Skeletal muscle tissue (tissue), 4 donors: ENCODE data around the gene HFM1. TPM values are rescaled to one million over a fixed set of nuclear protein-coding genes. Genes with fewer than 3 reads are reported as not detected.
"Not testable (repeated sequence)": the region's sequence is repeated elsewhere in the genome, so short reads cannot be mapped to it uniquely, and the experiment has no call there.

ENCODE experiments used
- H3K27ac ChIP-seq: one replicate; pipeline ENCODE4 v1.7.0; 2013; ENCODE audit warnings: mild to moderate bottlenecking, low read depth, low read length, inconsistent platforms
- H3K27me3 ChIP-seq, 3 donors: one replicate each; pipeline ENCODE4 v1.7.0; 2013; ENCODE audit warnings: low read length in 3 of 3; ENCODE audit not compliant: control insufficient read depth in 3 of 3, insufficient read depth in 3 of 3
- H3K36me3 ChIP-seq, 3 donors: one replicate each; pipeline ENCODE4 v1.7.0; 2013; ENCODE audit warnings: low read length in 3 of 3; ENCODE audit not compliant: control insufficient read depth in 3 of 3, insufficient read depth in 3 of 3
- H3K4me1 ChIP-seq, 3 donors: one replicate each; pipeline ENCODE4 v1.7.0; 2013; ENCODE audit warnings: low read length in 3 of 3, mild to moderate bottlenecking in 3 of 3; ENCODE audit not compliant: control insufficient read depth in 3 of 3, insufficient read depth in 3 of 3
- H3K4me3 ChIP-seq, 3 donors: one replicate each; pipeline ENCODE4 v1.7.0; 2013; ENCODE audit warnings: low read length in 3 of 3
- H3K9ac ChIP-seq, 3 donors: one replicate each; pipeline ENCODE4 v1.7.0; 2013; ENCODE audit warnings: low read length in 3 of 3, mild to moderate bottlenecking in 3 of 3, moderate library complexity in 2 of 3, low read depth in 1 of 3
- H3K9me3 ChIP-seq, 3 donors: one replicate each; pipeline ENCODE4 v1.7.0; 2013; ENCODE audit warnings: low read length in 3 of 3; ENCODE audit not compliant: control insufficient read depth in 3 of 3
- total RNA-seq: library from RNA; depleted of rRNA; stranded (reverse); fragments of >200 nt; gene quantifications from one replicate; pipeline ENCODE4 v1.2.3, GENCODE V29; 2014
- donor health status: Osteomylitis.

The HFM1 gene
- total RNA-seq, 1 donor from 2014 or later: 16.2 TPM

DNA sequence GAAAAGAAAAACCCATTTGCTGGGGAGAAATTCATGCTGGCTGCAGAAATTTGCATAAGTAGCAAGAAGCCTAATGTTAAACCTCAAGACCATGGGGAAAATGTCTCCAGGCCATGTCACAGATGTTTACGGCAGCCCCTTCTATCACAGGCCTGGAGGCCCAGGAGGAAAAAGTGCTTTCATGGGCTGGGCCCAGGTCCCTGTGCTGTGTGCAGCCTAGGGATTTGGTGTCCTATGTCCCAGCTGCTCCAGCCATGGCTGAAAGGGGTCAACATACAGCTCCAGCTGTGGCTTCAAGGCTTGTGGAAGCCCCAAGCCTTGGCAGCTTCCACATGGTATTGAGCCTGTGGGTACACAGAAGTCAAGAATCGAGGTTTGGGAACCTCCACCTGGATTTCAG lies 93.0 kb downstream of the HFM1 start:
- Histone ChIP-seq H3K27ac (no peak overlapping the region), H3K4me1 (no peaks in the 10 kb centered on the region), H3K4me3 (no peak overlapping the region), H3K36me3 (no peaks in the 10 kb centered on the region), H3K9me3 (no peaks in the 10 kb centered on the region), H3K27me3 (no peaks in the 10 kb centered on the region), H3K9ac (no peak overlapping the region)

- Histone ChIP-seq H3K9ac (no peak overlapping the region), H3K27me3 (no peaks in the 10 kb centered on the region), H3K4me3 (no peak overlapping the region), H3K36me3 (no peaks in the 10 kb centered on the region), H3K4me1 (no peaks in the 10 kb centered on the region), H3K9me3 (no peaks in the 10 kb centered on the region), H3K27ac (no peak overlapping the region)
Observed at GRCh38 chr1:91308544-91308943, 96.1 kb downstream of the HFM1 start.

DNA sequence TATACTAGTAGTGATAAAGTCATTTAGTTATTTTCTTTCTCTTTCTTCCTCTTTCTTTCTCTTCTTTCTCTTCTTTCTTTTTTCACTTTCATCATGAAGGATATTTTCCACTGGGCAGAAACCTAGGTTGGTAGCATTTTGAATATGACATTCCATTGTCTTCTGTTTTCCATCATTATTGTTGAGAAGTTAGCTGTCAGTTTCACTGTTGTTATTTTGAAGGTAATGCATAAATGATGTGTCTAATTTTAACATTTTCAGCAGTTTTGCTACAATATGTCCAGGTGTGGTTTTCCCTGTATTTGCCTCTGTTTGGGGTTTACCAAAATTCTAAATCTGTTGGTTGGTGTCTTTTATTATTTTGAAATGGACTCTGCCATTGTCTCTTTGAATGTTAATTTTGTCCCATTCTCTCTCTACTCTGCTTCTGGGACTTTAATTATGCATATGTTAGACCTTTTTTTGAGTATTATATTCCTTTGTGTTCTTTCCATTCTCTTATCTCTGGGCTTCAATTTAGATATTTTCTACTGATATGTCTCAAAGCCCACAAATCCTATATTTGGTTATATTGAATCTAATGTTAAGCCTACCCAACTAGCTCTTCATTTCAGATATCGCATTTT lies 96.7 kb downstream of the HFM1 start:
- no peaks in the 10 kb centered on the region for H3K4me1 ChIP-seq
- H3K27ac ChIP-seq: no peak overlapping the region
- H3K9me3 ChIP-seq: peaks cover 0 to 2% (median 0%) of the 10 kb centered on the region in 3 donors
- no peaks in the 10 kb centered on the region for H3K27me3 ChIP-seq
- H3K9ac ChIP-seq: no peak overlapping the region
- H3K36me3 ChIP-seq: no peaks in the 10 kb centered on the region
- H3K4me3 ChIP-seq: no peak overlapping the region

DNA sequence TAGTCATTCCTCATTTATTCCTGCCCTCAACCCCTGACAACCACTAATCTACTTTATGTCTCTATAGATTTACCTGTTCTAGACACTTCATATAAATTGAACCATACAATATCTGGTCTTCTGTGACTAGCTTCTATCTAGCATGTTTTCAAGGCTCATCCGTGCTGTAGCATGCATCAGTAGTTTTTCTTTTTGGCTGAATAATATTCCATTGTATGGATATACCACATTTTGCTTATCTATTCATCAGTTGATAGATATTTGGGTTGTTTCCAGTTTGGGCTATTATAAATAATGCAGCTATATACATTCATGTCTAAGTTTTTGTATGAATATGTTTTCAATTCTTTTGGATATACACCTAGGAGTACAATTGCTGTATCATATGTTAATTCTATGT lies 101.5 kb downstream of the HFM1 start:
- Histone ChIP-seq H3K27ac (no peak overlapping the region), H3K4me3 (no peak overlapping the region), H3K9me3 (peaks cover 0 to 2% (median 0%) of the 10 kb centered on the region in 3 donors), H3K9ac (no peak overlapping the region), H3K36me3 (no peaks in the 10 kb centered on the region), H3K27me3 (no peaks in the 10 kb centered on the region), H3K4me1 (no peaks in the 10 kb centered on the region)

GRCh38 chr1:91288843-91289553 lies 115.6 kb downstream of the HFM1 start:
- H3K27ac ChIP-seq, H3K27me3 ChIP-seq, H3K9ac ChIP-seq, H3K4me3 ChIP-seq, H3K9me3 ChIP-seq, H3K4me1 ChIP-seq, H3K36me3 ChIP-seq: not testable (repeated sequence)

GRCh38 chr1:91286962-91287317 lies 117.7 kb downstream of the HFM1 start:
- not testable (repeated sequence) for H3K27me3 ChIP-seq, H3K9me3 ChIP-seq, H3K4me1 ChIP-seq, H3K9ac ChIP-seq, H3K36me3 ChIP-seq, H3K4me3 ChIP-seq, H3K27ac ChIP-seq

DNA sequence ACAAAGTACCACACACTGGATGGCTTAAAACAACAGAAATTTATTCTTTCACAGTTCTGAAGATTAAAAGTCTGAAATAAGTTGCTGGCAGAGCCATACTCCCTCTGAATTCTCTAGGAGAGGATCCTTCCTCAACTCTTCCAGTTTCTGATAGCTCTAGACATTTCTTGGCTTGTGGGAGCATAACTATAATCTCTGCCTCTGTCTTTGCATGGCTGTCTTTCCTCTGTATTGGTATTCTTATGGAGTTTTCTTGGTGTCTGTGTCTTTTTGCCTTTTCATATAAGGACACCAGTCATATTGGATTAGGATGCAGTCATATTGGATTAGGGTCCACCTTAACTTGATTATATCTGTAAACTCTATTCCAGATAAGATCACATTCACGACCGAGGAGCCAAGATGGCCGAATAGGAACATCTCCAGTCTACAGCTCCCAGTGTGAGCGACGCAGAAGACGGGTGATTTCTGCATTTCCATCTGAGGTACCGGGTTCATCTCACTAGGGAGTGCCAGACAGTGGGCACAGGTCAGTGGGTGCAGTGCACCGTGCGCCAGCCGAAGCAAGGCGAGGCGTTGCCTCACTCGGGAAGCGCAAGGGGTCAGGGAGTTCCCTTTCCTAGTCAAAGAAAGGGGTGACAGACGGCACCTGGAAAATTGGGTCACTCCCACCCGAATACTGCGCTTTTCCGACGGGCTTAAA lies 118.2 kb downstream of the HFM1 start:
- H3K9ac ChIP-seq, H3K27ac ChIP-seq, H3K4me3 ChIP-seq, H3K27me3 ChIP-seq, H3K4me1 ChIP-seq, H3K9me3 ChIP-seq, H3K36me3 ChIP-seq: not testable (repeated sequence)

GRCh38 chr1:91283421-91283726 lies 121.3 kb downstream of the HFM1 start:
- Histone ChIP-seq H3K27ac (no peak overlapping the region), H3K4me1 (peaks cover 0 to 4% (median 0%) of the 10 kb centered on the region in 3 donors), H3K27me3 (no peaks in the 10 kb centered on the region), H3K9ac (no peak overlapping the region), H3K9me3 (no peaks in the 10 kb centered on the region), H3K4me3 (no peak overlapping the region), H3K36me3 (no peaks in the 10 kb centered on the region)

- Histone ChIP-seq H3K27ac (peak overlapping the region; percentile 11), H3K27me3 (no peaks in the 10 kb centered on the region), H3K9ac (peak overlapping the region in 1 of 3 donors; percentile 24), H3K4me1 (peaks cover 0 to 4% (median 0%) of the 10 kb centered on the region in 3 donors), H3K4me3 (peak overlapping the region; percentile 37 to 63 (median 41)), H3K36me3 (no peaks in the 10 kb centered on the region), H3K9me3 (no peaks in the 10 kb centered on the region)
Observed at GRCh38 chr1:91282695-91283420, 121.8 kb downstream of the HFM1 start.

GRCh38 chr1:91281782-91282181 lies 122.9 kb downstream of the HFM1 start:
- H3K27ac ChIP-seq: no peak overlapping the region
- H3K9ac ChIP-seq: no peak overlapping the region
- no peaks in the 10 kb centered on the region for H3K9me3 ChIP-seq
- H3K27me3 ChIP-seq: no peaks in the 10 kb centered on the region
- no peak overlapping the region for H3K4me3 ChIP-seq
- no peaks in the 10 kb centered on the region for H3K36me3 ChIP-seq
- peaks cover 0 to 4% (median 0%) of the 10 kb centered on the region in 3 donors for H3K4me1 ChIP-seq
